Stromal cell of bone marrow (primary cell): ENCODE results near the gene DRAXIN.

Experiments
- DNase-seq: peaks from one replicate; pipeline ENCODE4 v3.0.0-alpha.2; 2012; ENCODE audit warnings: low read depth

The DRAXIN gene

DNA sequence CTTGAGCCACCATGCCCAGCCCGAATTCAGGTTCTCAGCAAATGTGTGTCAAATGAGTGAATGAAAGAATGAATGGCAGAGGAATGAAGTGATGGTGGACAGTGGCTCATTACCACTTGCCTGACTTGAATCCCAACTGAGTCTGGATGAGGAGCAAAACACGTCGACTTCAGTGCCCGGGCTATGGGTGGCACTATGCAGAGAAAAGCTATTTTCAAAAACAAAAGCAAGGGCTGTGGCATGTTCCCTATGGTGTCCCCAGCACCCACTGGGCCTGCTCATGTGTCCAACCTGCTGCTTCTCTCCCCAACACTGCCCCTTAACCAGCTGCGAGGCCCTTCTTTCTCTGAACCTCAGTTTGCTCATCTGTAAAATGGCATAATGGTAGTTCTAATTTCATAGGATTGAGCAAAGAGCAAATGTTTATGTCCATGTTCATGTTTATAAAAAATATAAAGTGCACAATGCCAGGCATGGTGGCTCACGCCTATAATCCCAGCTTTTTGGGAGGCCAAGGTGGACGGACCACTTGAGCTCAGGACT lies 6.2 kb upstream of the DRAXIN start:
- DNase-seq = no peak

DNA sequence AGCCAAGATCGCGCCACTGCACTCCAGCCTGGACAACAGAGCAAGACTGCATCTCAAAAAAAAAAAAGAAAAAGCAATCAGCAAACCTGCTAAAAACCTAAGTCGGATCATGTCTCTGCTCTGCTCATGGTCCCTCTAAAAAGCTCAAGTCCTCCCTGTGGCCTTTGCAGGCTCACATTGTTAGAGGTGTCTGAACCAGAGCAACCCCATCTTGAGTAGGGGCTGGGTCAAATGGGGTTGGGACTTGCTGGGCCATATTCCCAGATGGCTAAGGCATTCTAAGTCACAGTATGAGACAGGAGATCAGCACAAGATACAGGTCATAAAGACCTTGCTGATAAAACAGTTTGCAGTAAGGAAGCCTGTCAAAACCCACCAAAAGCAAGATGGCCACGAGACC lies 3.0 kb upstream of the DRAXIN start:
- no peak for DNase-seq

DNA sequence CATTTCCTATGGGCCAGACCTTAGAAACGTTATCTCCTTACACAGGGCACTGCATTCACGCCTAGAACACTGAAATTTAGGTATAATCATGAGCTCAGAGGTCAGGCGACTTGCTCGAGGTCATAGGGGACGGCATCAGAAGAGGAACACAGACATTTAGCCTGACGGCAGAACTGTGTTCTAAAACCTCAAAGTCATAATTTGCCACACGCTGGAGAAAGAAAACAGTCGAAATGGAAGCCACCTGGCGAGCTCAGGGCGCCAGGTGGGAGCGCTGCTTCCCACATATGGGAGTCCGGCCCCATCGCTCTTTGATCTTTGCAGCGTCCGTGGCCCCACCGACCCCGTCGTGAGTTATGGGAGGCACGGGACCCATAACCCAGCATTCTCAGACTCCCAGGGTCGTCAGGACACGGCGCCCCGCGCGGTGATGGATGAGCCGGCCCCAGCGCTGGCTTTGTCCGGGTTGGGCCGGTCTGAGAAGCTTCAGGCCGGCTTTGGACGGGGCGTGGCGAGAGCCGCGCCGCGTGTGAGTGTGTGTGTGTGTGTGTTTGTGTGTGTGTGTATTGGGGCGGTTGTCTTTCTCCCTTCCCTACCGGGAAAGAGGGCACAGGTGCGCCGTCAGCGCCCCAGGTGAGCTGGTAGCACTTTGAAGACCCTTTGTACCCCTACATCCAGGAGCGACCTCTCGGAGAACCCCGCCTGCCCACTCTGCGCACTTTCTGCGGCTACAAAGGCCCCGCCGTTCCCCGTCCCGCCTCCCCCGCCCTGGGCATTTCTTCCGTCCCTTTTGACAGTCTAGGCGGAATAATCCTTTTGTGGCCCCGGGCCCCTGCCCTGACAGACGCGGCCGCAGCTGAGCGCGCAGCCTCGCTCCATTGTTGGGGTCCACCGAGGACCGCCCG lies 861 bp upstream of the DRAXIN start:
- no peak for DNase-seq

DNA sequence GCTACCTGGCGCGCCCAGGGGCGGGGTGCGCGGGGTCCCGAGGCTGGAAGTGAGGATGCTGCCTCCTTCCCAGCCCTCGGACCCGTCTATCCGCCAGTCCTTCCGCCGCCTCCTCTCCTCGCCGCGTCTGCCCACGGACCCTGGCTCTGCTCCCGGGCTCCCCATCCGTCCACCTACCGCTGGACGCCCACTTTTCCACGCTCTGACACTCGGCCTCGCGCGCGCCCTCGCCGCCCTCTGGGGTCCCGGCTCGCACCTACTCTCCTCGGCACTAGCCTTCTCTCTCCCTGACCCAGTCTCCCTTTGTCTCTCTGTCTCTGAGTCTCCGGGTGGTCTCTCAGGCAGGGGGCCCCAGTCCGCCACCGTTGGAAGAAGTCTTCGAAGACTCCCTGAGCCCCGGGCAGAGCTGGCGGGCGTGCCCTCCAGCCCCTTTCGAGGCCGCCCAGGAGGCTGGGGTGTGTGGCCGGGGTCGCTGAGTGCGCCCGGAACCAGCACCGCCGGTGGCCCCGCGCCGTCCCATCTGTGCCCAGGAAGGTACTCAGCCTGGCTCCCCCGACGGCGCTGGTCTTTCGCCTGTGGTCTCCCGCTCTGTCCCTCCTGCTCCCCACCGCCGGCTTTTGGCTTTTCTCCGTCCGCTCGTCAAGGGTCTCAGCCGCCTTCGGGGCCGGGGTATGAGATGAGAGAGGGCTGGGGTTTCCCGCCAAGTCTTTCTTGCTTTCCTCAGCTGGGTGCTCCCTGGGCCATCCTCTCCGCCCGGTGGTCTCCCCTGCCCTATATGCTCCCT lies 610 bp downstream of the DRAXIN start:
- no peak for DNase-seq

DNA sequence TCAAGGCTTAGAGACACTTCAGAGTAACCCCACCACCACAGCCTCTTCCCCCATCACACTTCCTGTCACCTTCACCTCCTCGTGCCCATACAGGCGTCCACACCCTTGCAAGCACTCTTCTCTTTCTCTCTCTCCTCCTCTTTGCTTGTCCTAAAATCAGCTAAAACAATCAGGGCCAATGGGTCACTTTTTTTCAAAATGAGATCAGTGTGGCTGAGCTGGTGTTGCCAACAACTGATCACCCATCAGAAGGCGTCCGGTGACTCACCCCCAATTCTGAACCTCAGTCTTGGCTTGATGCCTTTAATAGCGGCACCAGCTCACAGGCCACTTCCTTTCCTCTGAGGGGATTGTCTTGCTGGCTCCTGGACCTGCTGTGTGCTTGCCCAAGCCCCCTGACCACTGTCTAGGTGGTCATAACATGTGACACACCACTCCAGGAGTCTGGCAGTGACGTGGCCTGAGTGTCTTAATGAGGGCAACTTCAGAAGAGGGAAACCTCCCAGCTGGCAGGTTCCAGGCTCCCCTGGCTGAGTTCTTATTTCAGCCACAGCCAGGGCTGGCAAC lies 1.6 kb downstream of the DRAXIN start:
- DNase-seq = peak; percentile 87

DNA sequence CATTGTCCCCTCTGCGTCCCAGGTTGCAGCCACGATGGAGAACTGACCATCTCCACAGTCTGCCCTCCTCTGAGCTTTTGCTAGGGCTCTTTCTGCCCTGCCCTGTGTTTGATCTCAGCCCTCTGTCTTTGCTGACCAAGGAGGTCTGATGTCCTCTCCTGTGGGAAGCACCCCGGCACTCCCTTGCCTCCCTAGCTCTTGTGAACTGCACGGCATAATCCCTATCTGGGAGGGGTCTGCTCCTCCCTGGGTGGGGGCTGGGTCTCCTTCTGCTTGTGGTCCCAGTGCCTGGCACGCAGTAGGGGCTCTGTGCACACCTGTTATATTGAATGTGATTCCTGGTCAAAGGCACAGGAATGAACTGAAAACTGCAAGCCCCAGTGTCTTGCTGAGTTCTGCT lies 2.4 kb downstream of the DRAXIN start:
- no peak for DNase-seq

DNA sequence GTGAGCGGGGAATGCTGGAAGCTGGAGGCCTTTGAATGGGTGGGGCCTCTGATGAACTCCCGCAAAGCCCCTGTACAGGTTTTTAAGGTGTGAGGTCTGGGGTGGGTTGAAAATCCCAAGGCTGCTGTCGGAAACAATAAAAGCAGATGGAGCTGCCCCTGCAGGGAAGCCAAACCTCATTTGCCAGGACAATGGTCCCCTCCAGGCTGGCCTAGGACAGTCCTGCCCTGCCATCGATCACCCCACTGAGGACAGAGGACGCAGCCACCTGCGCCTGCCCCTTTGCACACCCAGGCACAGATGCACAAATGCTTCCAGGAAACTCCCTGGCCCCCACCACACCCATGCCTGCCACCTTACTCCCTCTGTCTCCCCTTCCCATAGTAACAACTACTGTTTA lies 4.4 kb downstream of the DRAXIN start:
- DNase-seq = no peak

DNA sequence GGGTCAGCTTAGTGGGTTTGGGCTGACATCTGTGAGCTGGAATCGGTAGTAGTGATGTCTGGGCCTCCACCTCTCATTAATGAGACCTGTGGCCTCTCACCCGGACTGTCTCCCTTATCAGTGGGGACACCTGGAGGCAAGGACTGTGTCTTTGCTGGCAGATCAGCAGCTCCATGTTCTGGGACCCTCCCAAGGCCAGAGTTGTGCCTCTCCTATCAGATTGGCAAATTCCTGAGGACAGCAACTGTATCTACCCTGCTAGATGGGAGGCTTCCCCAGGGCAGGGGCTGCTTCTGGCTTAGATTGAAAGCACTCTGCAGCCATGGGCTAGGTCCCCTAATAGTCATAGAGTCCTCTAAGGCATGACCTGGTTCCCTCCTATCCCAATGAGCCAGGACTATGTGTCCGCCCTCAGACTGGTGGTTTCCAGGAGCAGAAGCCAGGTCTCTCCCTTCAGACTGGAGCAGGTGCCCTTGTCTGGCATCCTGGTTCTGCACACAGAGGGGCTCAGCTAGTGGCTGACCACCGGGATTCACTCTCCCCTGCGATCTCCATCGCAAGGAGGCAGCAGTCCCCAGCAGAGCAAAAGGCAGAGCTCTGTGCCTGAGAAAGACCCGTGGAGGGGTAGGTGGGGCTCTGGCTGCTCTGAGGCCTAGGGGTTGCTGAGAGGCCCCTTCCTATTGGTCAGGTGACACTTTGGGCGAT lies 5.8 kb downstream of the DRAXIN start:
- no peak for DNase-seq

DNA sequence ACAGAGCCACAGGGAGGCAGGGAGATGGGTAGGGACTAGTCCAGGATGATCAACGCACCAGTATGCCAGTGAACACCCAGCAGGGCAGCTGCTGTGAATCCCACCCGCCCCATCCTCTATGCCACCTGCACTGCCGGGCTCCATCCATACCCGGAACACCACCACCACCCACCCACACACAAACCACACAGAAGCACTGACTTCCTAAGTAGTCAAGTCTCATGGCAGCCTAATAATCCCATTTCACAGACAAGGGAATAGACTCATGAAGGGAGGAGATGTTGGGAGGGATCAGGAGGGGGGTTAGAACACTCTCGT lies 6.3 kb downstream of the DRAXIN start:
- no peak for DNase-seq

DNA sequence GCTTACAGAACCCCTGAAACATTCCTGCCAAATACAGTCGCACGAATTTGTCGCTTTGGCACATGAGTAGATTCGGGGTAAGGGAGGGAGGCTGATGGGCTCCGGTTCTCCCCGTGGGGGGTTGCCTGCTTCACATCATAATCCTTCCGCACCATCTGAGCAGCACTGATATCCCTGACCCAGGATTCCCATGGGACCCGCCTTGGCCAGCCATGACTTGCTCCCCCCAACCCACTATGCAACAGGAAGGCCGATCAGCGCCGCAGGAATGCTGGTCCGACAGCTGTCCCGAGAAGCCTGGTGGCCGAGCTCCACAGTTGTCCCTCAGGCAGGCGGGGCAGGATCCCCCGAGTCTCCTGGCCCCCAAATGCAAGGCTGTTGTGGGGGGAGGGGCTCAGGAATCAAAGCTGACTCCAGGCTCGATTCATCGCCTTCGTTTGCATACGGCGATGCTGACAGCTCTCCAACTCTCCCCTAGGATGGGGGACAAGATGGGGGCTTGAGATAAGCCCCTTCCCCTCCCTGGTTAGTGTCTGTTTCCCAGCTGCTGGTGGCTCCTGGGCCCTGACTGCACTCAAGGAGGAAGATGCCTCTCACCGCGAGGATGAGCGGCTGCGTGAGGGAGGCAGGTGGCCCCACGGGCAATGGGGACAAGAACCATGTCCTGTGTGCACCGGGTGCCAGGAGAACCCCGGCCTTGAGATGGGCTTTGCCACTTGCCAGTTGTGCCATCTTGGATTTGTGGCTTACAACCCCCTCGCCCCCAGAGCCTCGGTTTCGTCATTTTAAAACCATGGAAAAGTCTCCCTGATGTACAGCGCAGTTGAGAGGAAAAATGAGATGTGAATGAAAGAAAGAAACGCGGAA lies 9.3 kb downstream of the DRAXIN start:
- DNase-seq = no peak

DNA sequence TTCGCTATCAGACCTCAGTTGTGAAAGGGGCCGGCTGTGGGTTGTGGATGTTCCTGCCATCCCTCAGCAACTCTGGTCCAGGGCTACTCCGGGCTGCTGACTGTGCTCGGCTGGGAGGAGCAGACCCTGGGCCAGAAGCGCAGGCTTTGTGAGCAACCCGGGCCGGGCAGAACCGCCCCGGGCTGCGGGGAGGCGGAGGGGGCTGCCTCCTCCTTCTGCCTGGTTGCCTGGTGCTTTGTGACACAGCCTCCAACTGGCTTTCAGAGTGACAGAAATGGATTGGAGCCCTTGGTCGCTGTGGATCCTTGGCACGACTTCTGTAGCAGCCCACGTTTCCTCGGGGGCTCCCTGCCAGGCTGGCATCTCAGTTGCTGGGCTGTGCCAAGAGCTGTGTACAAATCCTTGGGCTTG lies 10.0 kb downstream of the DRAXIN start:
- DNase-seq = no peak

DNA sequence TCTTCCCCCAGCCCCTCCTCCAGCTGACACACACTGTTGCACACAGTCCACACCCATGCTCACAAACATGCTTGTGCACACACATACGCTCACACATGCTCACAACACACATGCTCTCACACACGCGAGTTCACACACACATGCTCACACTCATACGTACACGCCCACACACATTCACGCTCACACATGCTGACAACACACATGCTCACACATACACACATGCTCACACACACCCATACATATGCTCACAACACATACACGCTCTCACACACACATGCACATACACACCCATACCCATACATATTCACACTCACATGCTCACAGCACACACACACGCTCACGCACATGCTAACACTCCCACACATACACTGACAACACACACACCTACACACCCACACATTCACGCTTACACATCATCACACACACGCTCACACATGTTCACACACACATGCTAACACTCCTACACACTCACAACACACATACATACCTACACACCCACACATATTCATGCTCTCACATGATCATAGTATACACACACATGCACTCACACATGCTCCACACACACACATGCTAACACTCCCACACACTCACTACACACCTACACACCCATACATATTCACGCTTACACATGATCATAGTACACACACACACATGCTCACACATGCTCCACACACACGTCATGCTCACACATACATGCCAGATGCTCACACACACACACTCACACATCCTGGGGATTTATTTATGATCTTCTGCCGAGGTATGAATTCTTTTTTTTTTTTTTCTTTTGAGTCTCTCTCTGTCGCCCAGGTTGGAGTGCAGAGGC lies 10.7 kb downstream of the DRAXIN start:
- DNase-seq = no peak

DNA sequence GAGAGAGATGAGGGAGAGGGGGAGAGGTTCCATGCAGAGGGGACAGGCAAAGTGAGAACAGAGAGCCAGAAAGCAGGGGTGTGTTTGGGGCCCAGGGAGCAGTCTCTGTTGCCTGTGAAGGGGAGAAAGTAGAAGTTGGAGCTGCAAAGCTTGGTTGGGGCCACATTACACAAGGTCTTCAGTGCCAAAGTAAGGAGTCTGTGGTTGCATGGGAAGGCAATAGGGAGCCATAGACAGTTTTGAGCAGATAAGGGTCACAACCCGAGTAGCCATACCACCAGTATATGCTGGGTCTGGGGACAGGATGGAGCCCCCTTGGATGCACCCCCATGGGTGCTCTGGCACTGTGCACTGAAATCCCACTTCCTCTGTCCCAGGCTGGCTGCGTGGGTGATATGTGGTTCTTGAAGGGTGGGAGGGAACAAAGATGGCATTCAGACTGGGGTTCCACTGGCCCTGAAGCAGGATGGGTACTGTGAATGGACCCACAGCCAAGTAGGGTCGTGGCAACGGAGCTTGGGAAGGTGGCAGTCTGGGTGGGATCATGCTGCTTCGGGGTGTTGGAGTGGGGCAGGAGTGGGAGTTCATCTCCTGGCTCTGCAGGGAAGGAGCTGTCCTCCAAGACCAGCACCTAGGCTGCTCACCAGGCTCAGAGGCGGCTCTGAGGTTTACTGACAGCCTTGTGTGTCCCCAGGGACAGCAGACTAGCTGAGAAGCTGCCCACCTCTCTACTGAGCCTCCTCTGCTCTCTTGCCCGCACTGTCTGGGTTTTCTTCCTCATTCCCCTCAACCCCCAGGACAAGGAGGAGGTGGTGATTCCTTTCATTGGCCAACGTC lies 12.1 kb downstream of the DRAXIN start:
- DNase-seq = no peak

DNA sequence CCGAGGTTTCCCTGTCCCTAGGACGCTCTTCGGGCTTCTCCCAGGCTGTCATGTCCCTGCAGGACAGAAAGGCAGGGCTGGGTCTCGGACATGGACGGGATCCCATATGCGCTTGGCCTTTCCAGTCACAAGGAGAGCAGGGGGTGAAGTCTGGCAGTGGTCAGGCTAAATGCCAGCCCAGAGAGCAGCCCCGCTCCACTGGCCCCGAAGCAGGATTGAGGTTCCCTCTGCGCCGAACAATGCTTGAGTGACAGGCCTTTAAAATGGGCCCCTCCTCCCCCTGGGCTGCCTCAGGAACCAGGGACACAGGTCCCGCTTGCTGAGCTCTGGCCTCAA lies 12.7 kb downstream of the DRAXIN start:
- DNase-seq = no peak

DNA sequence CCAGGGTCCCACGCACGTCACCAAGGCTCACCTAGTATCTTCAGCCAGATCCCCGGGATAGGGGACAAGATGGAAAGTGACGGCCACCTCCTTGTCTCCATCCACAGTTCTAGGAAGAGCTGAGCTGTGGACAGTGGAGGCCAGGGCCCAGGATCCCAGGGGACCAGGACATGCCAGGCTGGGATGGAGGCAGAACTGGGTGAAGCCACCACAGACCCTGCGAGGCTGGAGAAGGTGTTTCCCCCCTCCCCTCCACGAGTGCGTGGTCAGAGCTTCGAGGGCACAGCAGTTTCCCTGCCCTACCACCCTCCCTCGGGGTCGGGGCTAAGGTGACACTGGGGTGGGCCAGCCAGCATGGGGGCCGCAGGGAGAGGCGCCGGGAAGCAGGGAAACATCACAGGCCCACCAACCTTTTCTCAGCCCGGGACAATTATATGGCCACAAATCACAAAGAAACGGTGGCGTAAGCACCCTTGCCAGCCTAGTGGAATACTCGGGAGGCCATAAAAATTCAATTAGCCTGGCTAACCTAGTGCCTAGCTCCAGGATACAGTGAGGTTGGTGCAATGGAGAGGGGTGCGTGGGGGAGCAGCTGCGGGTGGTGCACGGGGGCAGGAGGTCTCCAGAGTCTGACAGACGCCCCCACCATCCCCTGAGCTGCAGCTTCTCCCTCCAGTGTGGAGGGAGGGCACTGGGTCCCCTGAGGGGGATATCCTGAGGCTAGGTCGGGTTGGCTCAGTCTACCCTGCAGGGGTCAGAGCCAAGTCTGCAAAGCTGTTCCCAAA lies 13.4 kb downstream of the DRAXIN start:
- no peak for DNase-seq

DNA sequence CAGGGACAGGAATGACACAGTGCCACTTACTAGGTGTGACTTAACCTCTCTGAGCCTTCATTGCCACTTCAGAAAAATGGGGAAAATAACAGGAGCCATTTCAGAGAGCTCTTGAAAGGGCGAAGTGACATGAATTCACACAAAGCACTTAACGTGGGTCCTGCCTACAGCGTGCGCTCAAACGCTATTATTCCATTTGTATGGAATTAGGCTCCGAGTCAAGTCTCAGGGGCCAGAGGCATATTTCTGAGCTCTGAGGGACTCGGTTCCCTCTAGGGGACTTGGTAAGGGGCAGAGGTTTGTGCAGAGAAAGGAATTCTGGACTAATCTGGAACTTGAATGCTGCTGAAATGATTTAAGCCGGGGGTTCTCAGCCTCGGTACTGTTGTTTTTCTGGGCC lies 14.1 kb downstream of the DRAXIN start:
- no peak for DNase-seq

DNA sequence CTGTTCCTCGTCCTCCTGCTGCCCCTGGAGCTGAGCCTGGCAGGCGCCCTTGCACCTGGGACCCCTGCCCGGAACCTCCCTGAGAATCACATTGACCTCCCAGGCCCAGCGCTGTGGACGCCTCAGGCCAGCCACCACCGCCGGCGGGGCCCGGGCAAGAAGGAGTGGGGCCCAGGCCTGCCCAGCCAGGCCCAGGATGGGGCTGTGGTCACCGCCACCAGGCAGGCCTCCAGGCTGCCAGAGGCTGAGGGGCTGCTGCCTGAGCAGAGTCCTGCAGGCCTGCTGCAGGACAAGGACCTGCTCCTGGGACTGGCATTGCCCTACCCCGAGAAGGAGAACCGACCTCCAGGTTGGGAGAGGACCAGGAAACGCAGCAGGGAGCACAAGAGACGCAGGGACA lies 14.8 kb downstream of the DRAXIN start:
- no peak for DNase-seq

DNA sequence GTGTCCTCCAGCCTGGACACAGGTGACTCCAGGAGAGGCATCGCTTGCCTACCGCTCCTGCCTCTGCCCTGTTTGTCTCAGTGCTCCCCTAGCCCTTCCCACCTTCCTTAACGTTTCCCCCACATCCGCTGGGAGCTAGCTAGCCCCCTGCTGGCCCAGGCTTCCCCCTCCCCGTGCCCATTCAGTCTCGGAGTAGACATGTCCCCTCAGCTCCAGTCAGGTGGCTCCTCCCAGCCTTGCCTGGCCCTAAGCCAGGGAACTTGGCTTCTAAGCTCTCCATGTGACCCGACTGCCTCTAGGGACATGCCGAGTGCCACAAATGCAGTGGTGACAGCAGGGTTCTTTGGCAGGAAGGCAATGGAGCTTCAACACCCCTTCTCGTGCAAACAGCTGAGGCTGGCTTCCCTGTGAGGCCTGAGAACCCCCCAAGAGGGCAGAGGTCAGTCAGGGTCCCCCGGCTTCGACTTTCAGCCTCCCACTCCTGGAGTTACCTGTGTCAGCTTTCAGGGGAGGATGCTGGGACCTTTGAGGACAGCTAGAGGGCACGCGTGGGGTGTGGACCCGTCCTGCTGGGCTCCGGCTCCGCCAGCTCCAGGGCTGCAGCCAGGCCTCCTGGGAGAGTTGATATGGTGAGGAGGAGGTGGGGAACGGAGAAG lies 16.2 kb downstream of the DRAXIN start:
- DNase-seq = no peak
